Measurements from ENCODE around the gene CHERP.
"Not testable (repeated sequence)": the region's sequence is repeated elsewhere in the genome, so short reads cannot be mapped to it uniquely, and the experiment has no call there.

The CHERP gene

DNA sequence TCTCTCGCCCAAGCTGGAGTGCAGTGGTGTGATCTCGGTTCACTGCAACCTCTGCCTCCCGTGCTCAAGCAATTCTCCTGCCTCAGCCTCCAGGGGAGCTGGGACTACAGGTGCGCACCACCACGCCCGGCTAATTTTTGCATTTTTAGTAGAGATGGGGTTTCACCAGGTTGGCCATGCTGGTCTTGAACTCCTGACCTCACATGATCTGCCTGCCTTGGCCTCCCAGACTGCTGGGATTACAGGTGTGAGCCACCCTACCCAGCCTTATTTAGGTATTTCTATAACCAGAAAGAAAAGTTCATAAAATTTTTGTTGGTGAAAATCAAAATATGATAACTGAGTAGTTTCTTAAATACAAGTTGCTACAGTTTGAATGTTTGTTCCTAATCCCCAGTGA, 1.5 kb upstream of the CHERP start:
- DNase-seq (ENCODE audit: low read depth, low spot score): not testable (repeated sequence)

DNA sequence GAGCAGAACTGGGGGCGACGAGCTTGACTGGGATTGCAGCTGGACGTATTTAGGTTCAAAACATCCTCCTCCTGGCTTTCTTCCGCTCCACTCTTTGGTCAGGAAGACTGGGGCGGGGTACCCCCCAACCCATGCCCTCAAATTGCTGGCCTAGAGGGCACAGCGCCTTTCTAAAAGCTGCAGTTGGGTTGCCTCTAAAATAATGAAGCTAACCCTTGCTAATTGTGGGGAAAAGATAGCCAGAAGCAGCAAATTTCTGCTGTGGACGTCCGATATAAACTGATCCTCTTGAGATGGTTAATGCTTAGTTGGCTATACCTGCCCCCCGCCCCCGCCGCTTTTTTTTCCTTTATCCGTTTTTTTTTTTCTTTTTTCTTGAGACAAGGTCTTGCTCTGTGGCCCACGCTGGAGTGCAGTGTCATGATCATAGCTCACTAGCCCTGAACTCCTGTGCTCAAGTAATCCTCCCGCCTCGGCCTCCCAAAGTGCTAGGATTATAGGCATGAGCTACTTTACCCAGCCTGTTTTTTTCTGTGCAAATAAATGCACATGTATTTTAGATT, 754 bp upstream of the CHERP start:
- DNase-seq (ENCODE audit: low read depth, low spot score): no peak

DNA sequence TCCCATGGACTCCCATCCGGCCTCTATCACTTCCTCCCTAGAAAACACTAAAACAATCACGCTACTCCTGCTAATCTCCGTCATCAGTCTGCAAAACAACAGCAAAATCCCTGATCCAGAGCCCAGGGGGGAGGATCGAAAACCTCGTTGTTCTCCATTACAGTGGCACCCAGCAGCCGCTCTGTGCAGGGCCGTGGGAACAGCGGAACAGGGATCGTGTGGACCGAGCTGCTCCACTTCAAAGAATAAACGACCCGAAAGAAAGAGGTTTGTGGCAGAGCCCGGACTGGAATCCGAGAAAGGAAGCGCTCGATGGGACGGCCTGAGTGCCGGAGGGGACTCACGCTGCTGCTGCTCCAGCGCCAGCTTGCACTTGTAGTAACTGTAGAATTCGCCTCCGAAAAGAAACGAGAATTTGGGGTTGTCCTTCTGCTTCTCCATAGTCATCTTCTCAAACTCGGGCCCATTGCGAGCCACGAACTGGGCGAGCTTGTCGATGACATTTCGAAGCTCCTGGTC, 652 bp downstream of the CHERP start:
- DNase-seq (ENCODE audit: low read depth, low spot score): no peak

DNA sequence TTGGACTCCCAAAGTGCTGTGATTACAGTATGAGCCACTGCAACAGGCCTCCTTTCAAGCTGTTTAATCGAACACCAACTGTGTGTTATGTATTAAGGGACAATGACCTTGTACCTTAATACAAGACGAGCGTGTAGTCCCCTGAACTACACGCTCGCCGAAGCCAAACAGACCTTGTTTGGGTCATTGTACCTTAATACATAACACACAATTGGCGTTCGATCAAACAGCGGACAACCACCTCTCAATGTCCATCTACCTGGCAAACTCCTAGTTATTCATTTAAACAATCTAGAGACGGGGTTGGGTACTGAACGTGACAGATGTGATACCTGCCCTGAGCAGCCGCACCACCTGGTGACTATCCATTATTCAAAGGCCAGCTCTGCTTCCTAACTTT, 1.3 kb downstream of the CHERP start:
- DNase-seq (ENCODE audit: low read depth, low spot score): no peak

DNA sequence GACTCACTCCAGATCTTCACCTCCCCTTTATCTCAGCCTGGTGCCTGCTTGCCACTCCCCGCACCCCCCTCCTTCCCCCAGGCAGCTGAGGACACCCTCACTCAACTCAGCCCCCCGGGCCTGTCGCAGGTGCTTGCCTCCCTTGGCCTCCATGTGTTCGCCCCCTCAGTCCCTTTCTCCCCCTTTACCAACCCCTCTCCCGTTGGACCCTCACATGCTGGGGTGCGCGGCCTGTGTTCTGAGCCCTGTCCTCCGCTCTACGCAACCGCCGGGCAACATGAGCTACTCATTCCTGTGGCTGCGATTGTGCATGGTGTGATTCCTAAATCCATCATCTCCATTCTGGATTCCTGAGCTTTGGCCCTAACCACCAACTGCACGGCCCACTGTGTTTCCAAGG, 5.1 kb downstream of the CHERP start:
- DNase-seq (ENCODE audit: low read depth, low spot score): no peak

DNA sequence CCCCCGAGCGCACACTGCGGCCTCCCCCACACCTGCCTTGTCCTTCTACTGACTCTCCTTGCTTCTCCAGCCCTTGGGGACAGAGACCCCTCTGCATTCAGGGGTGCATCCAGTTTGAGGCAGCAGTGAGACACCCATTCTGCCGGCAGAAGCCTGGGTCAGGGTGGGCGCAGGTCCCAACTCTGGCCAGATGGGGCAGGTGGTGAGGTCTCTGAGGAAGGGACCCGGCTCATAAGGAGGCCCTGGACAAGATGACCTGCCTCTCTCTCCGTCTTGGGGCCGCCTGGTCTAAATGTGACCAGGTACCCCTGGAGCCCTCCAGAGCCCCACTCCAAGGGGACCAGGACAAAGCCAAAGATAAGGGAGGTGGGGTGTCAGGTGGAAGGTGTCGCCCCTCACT, 6.1 kb downstream of the CHERP start:
- DNase-seq (ENCODE audit: low read depth, low spot score): no peak

DNA sequence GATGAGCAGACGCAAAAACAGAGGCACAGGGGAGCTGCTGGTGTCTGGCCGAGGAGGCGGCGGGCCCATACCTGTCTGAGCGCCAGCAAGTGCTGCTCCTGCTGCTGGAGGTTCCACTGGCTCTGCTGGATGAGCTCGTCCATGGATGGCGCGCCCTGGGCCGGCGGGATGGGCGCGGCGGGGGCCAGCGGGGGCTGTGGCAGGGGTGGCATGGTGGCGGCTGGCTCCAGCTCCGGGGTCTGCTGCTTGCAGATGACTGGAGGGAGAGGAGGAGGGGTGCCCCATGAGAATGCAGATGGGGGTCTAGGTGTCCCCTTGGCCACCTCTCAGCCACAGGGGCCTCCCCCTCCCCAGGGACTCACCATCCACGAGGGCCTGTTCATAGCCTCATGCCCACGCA, 6.9 kb downstream of the CHERP start:
- DNase-seq (ENCODE audit: low read depth, low spot score): no peak

DNA sequence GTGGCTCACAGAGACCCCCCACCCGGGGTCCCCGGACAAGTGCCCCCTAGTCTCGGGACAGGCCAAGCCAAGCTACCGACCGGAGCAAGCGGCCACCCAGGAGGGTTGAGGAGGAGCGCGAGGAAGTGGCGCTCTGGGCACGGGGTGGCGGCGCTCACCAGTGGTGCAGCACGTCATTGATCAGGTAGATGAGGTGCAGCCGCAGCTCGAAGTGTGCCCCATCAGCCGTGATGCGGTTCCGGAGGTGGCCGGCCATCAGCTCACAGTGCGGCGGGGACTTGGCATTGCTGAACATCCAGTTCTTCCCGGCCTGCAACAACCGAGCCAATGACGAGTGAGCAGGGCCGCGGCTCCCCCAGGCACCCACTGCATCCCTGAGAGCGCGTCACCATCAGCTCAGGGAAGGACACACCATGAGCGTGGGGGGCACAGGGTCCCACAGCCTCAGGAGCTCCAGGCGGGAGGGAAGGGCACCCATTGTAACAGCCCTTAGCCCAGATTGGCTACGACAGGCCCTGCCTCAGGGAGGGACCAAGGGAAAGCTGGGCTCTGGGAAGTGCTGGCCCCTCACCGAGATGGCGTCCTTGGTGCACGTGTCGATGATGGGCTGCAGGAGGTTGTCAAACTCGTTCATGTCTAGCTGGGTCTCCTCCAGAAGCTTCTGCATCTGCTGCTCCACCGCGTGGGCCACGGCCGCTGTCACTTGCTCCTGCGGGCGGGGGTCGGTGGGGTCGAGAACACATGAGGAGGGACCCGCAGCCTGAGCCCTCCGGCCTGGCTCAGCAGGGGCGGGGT, 9.6 kb downstream of the CHERP start:
- no peak for DNase-seq (ENCODE audit: low read depth, low spot score)

DNA sequence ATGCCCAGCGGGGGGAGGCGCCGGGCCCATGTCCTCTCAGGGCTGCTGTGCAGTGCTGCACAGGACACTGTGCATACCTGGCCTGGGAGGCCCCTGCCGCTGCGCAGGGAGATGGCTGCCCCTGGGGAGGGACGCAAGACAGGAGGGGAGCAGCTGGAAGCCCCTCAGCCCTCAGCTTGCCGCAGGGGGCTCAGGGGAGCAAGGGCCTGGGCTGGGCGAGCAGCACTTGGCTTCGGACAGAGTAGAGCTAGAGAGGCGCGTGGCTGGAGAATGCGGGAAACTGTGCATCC, 10.9 kb downstream of the CHERP start:
- no peak for DNase-seq (ENCODE audit: low read depth, low spot score)

DNA sequence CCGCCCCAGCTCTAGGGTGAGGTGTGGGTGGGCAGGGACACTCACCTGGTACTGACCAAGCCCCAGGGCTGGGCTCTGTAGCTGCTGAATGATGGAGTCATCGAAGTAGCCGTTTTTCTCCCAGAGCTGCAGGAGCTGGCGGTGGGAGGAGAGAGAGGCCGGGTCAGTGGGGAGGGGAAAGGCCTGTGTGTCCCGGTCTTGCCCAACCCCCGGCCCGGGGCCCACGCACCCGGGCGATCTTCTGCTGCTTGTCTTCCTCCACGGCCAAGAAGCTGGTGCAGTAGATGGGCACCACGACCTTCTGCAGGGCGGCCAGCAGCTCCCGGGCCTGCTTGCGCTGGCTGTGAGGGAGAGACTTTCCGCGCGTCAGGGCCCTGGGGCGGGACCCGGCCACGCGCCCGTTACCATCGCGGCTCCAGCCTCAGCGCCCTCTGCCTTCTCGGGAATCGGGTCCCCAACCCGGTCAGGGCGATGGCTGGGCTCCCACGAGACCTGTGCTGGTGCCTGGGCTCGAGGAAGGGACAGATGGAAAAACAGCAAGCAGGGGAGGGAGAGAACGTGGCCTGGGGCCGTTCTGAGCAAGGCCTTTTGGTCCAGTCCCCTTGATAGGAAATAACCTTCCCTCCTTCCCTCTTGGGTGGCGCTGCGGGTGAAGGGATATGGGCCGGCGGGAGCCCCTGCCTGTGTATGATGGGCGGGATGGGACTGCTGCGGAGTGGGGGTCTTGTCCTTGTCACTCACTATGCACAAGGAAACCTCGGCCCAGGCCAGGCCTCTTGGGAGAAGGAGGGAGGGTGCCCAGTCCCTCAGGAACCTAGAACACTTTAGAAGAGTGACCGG, 11.5 kb downstream of the CHERP start:
- no peak for DNase-seq (ENCODE audit: low read depth, low spot score)

DNA sequence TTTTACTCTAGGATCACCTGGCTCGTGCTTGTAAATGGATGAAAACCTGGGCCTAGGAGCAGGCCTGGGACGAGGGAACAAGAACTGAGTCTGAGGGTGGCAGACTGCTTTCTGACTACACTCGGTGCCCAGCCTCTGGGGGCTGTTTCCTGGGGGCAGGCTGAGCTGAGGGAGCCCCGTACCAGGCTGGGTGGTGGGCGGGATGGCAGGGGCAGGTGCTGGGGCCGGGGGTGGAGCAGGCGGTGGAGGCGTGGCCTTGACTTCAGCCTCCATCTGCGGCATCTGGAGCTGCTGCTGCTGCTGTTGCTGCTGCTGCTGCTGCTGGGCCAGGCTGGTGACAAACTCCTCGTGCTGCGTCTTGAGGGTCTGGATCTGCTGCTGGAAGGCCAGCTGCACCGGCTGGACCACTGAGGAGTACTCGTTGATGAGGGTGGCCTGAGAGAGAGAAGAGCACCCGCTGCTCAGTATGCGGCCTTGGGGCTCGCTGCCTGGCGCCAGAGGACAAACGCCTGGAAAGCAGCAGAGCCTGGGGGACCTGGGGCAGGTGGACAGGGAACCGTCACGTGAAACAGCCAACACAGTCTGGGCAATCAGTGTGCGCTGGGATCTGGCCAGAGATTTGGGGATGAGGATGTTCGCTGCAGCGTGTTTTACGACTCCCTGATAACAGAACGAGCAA, 12.6 kb downstream of the CHERP start:
- no peak for DNase-seq (ENCODE audit: low read depth, low spot score)

DNA sequence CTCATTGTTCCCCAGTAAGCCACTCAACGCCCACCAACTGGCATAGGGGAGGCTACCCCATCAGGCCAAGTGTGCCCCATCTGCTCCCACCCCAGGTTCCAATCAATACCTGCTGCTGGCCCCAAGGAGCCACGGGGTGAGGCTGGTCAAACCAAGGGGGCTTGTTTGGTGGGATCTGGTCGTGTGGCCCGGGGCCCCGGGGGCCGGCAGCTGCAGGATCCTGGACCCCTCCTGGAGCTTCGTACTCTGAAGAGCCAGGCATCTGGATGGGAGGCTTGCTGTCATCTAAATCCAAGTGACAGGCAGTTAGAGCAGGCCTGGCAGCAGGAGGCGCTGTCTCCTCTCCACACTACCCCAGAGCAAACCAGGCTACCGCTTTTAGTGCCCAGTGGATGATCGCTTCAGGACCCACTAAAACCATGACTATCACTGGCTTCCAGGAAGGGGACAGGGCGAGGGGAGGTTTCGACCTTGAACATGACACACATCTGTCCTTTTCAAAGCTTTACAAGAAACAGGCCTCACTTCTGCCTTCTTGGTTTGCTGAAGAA, 14.2 kb downstream of the CHERP start:
- DNase-seq (ENCODE audit: low read depth, low spot score): no peak

DNA sequence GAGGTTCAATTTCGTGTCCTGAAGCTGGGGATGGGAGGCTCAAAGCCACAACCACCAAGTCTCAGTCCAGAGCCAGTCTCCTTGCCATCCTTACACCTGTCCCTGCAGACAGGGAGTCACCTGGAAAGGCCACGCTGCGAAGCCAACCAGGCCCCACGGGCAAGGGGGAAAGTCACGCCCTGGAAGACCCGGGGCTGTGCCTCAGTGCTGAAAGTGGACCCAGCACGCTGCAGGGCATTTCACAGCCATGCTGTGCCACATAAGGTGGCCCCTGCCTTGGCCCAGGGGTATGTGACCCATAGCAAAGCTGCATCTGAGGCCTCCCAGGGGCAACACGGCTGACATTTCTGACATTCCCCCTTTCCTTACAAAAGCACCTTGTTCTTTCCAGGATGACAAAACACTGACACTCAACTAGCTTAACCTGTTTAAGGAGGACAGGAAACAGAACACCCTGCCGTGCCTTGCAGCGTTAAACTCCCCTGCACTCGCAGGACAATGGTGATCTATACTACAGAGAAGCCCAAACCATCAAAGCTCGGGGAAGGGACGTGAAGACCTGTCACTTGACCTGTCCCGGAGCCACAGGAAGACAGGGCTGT, 14.8 kb downstream of the CHERP start:
- no peak for DNase-seq (ENCODE audit: low read depth, low spot score)

DNA sequence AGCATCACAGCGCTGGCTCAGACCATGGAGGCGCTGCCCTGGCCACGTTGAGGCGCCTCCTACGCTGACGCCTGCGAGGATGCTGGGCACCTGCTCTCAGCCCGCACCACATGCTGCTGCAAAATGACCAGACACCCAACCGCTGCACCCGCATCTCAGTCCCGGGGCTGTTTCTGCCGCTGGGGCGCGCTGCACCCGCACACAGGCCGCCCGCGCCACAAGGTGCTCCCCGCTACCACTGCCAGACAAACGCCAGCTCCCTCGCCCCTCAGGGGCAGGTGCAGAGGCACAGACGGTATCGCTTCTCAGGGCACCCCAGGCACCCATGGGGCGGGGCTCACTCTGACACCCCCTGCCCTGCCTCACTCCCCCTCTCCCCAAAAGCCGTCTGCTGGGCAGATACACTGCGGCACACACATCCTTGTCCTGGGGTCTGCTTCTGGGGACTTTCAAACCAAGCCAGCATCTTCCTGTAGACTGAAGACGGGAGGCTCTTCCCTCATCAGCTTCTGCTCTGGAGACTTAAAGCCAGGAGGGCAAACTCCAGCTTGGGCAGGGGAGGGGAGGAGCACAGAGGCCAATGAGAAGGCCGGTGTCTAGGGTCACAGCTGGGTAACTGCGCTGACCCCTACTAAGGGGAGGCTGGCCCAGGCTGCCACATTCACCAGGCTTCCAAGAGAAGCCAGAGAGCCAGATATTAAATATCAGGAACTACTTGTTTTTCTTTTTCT, 16.3 kb downstream of the CHERP start:
- DNase-seq (ENCODE audit: low read depth, low spot score): no peak

DNA sequence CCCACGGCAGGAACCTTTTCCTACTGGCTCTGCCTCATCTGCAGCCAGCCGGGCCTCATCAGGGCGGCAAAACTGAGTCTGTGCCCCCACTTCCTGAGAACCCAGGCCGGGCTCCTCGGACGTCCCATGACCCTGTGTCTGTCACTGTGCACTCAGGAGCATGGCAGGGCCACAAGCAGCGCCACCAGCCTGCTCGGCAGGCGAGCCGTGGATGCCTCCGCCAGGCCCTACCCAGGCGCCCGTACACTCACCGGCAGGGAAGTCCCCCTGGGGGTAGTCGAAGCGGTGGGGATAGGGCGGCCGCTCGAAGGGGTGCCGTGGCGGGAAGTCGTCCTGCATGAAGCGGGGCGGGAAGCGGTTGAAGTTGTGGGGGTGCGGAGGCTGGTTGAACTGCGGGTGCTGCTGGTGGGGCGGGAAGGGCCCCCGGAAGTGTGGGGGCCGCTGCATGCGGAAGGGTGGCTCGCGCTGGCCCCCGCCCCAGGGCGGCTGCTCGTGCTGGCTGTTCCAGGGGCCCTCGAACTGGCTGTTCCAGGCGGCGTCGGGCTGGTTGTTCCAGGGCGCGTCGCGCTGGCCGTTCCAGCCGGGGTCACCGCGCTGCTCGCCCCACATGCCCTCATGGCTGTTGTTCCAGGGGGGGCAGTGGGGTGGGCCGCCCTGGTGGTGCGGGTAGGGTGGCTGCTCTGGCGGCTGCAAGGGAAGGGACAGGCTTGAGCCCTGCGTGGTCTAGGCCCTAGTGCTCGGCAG, 17.1 kb downstream of the CHERP start:
- DNase-seq (ENCODE audit: low read depth, low spot score): no peak

DNA sequence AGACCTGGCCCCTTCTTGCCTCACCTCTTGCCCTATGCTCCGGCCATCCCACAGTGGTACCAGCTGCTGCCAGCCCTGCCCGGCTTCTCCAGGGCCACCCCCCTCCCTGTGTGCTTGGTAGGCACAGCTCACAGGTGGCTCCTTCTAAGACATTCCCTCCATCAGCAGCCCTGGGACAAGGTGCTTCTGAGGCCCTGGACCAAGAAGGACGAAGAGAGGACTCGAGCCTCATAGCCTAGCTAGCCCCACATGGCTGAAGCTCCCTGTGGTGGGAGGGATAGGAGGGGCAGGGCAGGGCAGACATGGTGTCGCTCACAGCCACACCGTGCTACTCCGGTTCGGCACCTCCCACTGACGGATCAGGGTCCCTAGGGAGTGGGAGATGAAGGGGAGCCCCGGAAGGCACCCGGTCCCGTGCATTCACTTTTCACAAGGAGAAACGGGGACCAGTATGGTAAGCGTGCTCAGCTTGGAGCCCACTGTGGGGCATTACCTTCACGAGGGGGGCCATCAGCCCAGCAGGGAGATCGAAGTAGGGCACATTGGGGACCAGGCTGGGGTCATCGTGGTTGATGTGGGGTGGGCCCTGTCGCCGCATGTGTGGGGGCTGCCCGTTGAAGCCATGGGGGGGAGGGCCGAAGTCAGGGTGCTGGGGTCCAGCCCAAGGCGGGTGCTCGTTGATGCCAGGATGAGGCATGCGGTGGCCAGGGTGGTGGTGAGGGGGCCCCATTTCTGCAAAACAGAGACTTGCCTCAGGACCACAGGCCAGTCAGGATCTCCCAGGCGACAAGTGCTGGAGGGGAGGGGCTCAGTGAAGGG, 19.5 kb downstream of the CHERP start:
- no peak for DNase-seq (ENCODE audit: low read depth, low spot score)

DNA sequence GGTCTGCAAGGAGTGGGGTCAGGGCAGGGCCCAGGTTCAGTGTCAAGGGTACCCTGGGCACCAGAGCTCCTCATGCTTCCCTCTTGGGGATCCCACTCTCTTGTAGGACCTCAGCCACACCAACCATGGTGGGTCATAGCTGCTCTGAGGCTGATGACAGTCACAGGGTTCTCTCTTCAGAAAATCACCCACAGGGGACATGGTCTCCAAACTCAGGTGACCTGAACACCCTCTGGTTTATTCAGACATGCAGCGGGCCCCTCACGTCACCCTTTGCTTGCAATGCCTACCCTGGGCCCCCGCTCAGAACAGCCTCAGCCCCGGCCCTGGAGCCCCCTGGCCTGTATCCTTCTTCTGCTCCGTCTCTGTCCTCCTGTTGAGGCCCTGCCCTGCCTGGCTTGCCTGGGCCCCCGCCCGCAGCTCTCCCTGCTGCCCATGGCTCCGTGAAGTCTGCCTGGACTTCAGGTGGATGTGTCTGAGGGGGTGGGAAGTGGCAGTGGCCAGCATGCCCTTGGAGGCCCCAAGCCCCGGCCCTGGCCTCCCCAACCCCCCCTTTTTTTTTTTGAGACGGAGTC, 20.4 kb downstream of the CHERP start:
- no peak for DNase-seq (ENCODE audit: low read depth, low spot score)

DNA sequence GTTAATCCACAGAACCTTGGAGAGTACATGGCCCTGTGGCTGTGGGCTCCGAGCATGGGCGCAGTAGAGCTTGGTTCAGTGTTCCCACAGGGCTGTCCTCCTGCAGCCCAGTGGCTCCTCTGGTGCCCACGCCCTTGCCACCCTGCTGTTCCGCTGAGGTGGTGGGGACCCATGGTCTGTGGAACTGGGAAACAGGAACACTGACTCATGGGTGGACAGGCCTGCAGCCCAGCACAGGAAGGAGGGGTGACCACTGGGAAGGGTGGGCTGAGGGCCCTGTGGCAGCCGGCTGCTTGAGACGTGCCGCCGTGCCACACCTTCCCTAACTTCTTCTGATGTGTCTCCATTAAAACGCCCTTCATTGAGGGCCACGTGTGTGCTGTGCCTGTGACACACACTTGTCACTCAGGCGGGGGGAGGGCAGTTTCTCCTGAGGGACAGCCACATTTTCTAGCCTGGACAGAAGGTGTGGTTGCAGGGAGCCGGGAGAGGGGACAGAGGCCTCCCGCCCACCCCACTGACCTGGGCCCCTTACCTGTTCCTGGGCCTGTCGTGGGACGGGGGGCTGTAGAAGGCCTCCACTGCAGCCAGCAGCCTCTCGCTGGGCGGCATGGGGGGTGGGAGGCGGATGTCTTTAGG, 21.1 kb downstream of the CHERP start:
- no peak for DNase-seq (ENCODE audit: low read depth, low spot score)

Data from activated naive CD8-positive, alpha-beta T cell treated with anti-CD3 and anti-CD28 coated beads, Interleukin-2, amount 50 U/mL, for 16 hours (primary cell).